PC-3 (cell line): ENCODE results near the gene TCP11. TPM values are rescaled to one million over a fixed set of nuclear protein-coding genes. Genes with fewer than 3 reads are reported as not detected.

Experiments used
- ATAC-seq: fragments of 200-7000 bp; cut with Tn5 transposase; 2 replicates; pipeline ENCODE4 v1.9.1; 2020; ENCODE audit warnings: mild to moderate bottlenecking, moderate library complexity
- BruUV-seq: library from RNA; stranded (reverse); fragments of 400-500 nt; replicated peaks from 2 replicates; lab custom pipeline; 2021; lab: Mats Ljungman, UMichigan
- CTCF ChIA-PET: fragments of 300-600 bp; sonication (Branson Sonifier 250); formaldehyde crosslinking; loops from one replicate; lab custom pipeline; 2022; ENCODE audit warnings: antibody characterized with exemption; lab: Charles Lee
- POLR2A ChIA-PET: fragments of 300-600 bp; sonication (Branson Sonifier 250); formaldehyde crosslinking; loops from one replicate; lab custom pipeline; 2022; ENCODE audit warnings: antibody characterized with exemption; ENCODE audit not compliant: unreplicated experiment; lab: Charles Lee
- DNase-seq: peaks from one replicate; pipeline ENCODE4 v3.0.0-alpha.2; 2015
- H2AFZ ChIP-seq: fragments of 300-600 bp; sonication (generic); 2 replicates; pipeline ENCODE4 v1.6.0; 2016; ENCODE audit warnings: antibody characterized with exemption, low read length
- H3F3A ChIP-seq: fragments of 300-600 bp; sonication (generic); one replicate; pipeline ENCODE4 v1.6.0; 2017; ENCODE audit warnings: antibody characterized with exemption, low read length, control low read depth, mild to moderate bottlenecking; ENCODE audit not compliant: unreplicated experiment
- H3K27ac ChIP-seq: fragments of 300-600 bp; sonication (generic); 2 replicates; pipeline ENCODE4 v1.5.1; 2016; ENCODE audit warnings: mild to moderate bottlenecking, low read length
- H3K27me3 ChIP-seq: fragments of 300-600 bp; sonication (generic); 2 replicates; pipeline ENCODE4 v1.6.1; 2016; ENCODE audit warnings: low read length, mixed read lengths
- H3K36me3 ChIP-seq: fragments of 300-600 bp; sonication (generic); 2 replicates; pipeline ENCODE4 v1.6.1; 2016; ENCODE audit warnings: low read depth, mixed run types, low read length, mixed read lengths
- H3K4me1 ChIP-seq: fragments of 300-600 bp; sonication (generic); 2 replicates; pipeline ENCODE4 v1.5.1; 2016; ENCODE audit warnings: low read length; ENCODE audit not compliant: insufficient read depth
- H3K4me2 ChIP-seq: fragments of 300-600 bp; sonication (generic); 2 replicates; pipeline ENCODE4 v1.6.0; 2016; ENCODE audit warnings: low read length
- H3K4me3 ChIP-seq: fragments of 300-600 bp; sonication (generic); 2 replicates; pipeline ENCODE4 v1.5.1; 2016; ENCODE audit warnings: mild to moderate bottlenecking, low read length, mixed read lengths
- H3K79me2 ChIP-seq: fragments of 300-600 bp; sonication (generic); 2 replicates; pipeline ENCODE4 v1.6.1; 2017; ENCODE audit warnings: low read length, mixed read lengths
- H3K9ac ChIP-seq: fragments of 300-600 bp; sonication (generic); 2 replicates; pipeline ENCODE4 v1.6.0; 2016; ENCODE audit warnings: mild to moderate bottlenecking, low read length
- H3K9me2 ChIP-seq: fragments of 300-600 bp; sonication (generic); replicated peaks from 2 replicates; pipeline ENCODE4 v1.6.1; 2016; ENCODE audit warnings: mixed run types, low read length, mixed read lengths
- H3K9me3 ChIP-seq: fragments of 300-600 bp; sonication (generic); 2 replicates; pipeline ENCODE4 v1.6.1; 2016; ENCODE audit warnings: low read length, mixed read lengths
- H4K20me1 ChIP-seq: fragments of 300-600 bp; sonication (generic); 2 replicates; pipeline ENCODE4 v1.6.1; 2016; ENCODE audit warnings: low read length, mixed read lengths
- EZH2 ChIP-seq: fragments of 300-600 bp; sonication (generic); IDR thresholded peaks from one replicate; pipeline ENCODE4 v1.6.1; 2017; ENCODE audit warnings: antibody characterized with exemption, mild to moderate bottlenecking, low read length; ENCODE audit not compliant: unreplicated experiment
- EZH2phosphoT487 ChIP-seq: fragments of 300-600 bp; sonication (generic); IDR thresholded peaks from 2 replicates; pipeline ENCODE4 v1.6.1; 2018; ENCODE audit warnings: mild to moderate bottlenecking, antibody characterized with exemption, low read length, borderline replicate concordance
- intact Hi-C: fragments of 100-400 bp; cut with micrococcal nuclease; formaldehyde crosslinking; loops from 2 replicates; pipeline ENCODE4 v1.9.0; 2023
- total RNA-seq: library from RNA; depleted of rRNA; stranded (reverse); fragments of >200 nt; gene quantifications from 2 replicates; pipeline ENCODE4 v1.2.3, GENCODE V29; 2014
- TF ChIP-seq, protein P1 (sequence below): fragments of 300-600 bp; sonication (generic); conservative IDR thresholded peaks from 2 replicates; pipeline ENCODE4 v1.5.1; 2017; ENCODE audit warnings: antibody characterized with exemption, low read depth, mild to moderate bottlenecking, low read length

The TCP11 gene
- total RNA-seq, 1 experiment from 2014 or later, result 1.3 TPM

DNA sequence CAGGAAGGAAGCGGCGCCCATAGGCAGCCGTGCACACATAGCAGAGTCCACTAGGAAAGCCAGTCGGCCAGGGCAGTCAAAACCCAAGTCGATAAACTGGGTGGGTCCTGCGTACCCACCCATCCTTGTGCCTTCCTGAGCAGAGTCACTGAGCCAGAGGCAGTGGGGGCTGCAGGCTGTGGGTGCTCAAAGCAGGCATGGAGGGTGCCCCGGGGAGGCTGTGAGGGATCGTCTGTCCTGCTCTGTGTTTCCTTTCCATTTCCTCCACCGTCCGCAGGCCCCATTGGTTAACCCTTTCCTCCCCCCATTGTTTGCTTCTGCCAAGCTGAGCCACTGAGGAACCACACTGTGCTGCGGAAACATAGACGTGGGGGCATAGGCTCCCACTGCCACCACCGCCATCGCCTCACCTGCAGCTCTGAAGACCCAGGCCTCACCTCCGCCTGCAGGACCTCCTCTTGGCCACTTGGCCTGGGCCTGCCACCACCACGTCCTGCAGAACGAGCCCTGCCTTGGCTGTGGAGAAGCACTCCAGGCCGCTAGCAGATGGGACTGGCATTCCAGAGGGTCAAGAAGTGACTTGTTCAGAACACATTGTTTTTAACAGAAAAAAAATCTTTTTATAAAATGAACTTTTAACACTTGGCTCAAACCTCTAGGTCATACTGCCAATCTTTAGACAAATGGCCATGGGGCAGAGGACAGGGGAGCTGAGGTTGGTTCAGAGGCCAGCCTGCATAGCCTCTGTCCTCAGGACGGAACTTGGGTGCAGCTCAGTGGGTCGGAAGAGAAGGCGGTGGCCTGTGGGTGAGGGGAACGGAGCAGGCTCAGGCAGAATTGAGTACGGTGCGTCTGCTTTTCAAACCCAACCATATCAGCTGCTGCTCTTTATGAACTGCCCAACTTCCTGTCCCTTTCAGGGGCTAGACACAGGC is 52.6 kb downstream of the TCP11 start:
- Histone ChIP-seq H2AFZ (no peak overlapping the region), H3K36me3 (peaks cover 3% of the 10 kb centered on the region; the same call in 1 of the 2 replicates), H3K9ac (no peak overlapping the region), H3K4me2 (no peak overlapping the region), H3K9me2 (no peaks in the 10 kb centered on the region), H3K27ac (no peak overlapping the region), H4K20me1 (no peaks in the 10 kb centered on the region), H3K4me3 (no peak overlapping the region), H3K27me3 (no peaks in the 10 kb centered on the region), H3K4me1 (no peaks in the 10 kb centered on the region), H3K9me3 (no peaks in the 10 kb centered on the region), H3K79me2 (no peaks in the 10 kb centered on the region), H3F3A (no peaks in the 10 kb centered on the region)
- POLR2A ChIA-PET, result no interaction called here
- DNase-seq (no peak), ATAC-seq (no peak)
- BruUV-seq, result no TSS peak
- TF ChIP-seq, protein P1, sequence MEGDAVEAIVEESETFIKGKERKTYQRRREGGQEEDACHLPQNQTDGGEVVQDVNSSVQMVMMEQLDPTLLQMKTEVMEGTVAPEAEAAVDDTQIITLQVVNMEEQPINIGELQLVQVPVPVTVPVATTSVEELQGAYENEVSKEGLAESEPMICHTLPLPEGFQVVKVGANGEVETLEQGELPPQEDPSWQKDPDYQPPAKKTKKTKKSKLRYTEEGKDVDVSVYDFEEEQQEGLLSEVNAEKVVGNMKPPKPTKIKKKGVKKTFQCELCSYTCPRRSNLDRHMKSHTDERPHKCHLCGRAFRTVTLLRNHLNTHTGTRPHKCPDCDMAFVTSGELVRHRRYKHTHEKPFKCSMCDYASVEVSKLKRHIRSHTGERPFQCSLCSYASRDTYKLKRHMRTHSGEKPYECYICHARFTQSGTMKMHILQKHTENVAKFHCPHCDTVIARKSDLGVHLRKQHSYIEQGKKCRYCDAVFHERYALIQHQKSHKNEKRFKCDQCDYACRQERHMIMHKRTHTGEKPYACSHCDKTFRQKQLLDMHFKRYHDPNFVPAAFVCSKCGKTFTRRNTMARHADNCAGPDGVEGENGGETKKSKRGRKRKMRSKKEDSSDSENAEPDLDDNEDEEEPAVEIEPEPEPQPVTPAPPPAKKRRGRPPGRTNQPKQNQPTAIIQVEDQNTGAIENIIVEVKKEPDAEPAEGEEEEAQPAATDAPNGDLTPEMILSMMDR, result no peak
- no peak for TF ChIP-seq EZH2phosphoT487
- no peak for TF ChIP-seq EZH2
- CTCF ChIA-PET, result no interaction called here
- intact Hi-C loops, result no loop called here

- POLR2A ChIA-PET, result no interaction called here
- no TSS peak for BruUV-seq
- H3K36me3 ChIP-seq, result peaks cover 4% of the 10 kb centered on the region; the same call in 1 of the 2 replicates
Measured at GRCh38 chr6:35087361-35088280, 53.5 kb downstream of the TCP11 start.

More at GRCh38 chr6:35087361-35088280, 53.5 kb downstream of the TCP11 start:
- Histone ChIP-seq H3K9me2 (no peaks in the 10 kb centered on the region), H2AFZ (no peak overlapping the region), H3K4me2 (no peak overlapping the region), H3K9me3 (no peaks in the 10 kb centered on the region), H3K9ac (no peak overlapping the region), H3K27me3 (no peaks in the 10 kb centered on the region), H4K20me1 (no peaks in the 10 kb centered on the region), H3K79me2 (no peaks in the 10 kb centered on the region), H3K4me3 (no peak overlapping the region), H3K27ac (no peak overlapping the region), H3F3A (no peaks in the 10 kb centered on the region), H3K4me1 (no peaks in the 10 kb centered on the region)
- TF ChIP-seq, protein P1, result no peak
- no peak for TF ChIP-seq EZH2
- TF ChIP-seq EZH2phosphoT487, result no peak
- DNase-seq, result no peak
- CTCF ChIA-PET, result no interaction called here
- intact Hi-C loops, result no loop called here
- ATAC-seq, result no peak
